ENCODE data around the gene TANGO6.

Gene TANGO6

DNA sequence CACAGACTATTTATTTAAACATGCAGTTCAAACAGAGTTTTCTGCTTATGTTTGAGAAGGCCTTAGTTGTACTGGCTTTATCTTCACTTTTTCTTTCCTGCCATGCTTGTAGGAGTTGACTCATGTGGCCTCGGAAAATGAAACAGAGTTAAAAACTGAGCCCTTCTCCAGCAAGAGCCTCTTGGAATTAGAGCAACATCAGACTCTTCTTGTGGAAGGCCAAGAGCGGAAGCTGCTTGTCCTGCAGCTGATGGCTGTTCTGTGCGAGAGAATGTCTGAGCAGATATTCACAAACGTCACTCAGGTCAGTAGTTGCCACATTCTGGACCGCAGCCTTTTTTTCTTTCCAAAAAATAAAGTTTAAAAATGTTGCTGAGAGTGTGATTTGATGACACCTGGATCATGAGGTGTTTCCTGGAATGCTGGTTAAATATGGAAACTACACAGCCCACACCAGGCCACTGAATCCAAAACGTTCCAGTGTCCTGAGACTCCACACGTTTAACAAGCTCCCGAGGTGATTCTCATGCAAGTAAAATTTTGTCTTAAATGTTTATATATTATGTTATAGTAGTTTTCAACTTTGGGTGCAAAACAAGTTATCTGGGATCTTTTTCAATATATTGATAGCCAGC lies 65.9 kb downstream of the TANGO6 start:
- DNase-seq (ENCODE audit: low read depth), result no peak

- DNase-seq (ENCODE audit: low read depth), result no peak
Observed at GRCh38 chr16:68910051-68910450, 66.7 kb downstream of the TANGO6 start.

DNA sequence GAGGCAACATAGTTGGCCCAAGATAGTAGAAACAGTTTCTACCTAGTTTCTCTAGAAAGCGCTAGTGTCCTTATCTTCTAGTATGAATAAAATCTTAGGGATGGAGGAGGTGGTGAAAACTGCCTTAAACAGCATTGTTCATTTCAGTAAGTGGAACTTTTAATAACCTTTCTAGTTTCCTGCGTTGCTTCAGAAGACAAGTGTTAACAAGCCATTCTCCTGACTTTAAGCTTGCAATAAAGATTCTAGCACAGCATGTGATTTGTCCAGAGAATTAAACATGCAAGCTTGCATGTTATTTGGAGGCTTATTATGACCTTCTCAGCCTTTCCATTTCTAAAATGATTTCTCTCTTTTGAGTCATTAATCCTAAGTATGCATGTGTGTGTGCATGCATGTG lies 72.3 kb downstream of the TANGO6 start:
- no peak for DNase-seq (ENCODE audit: low read depth)

- no peak for DNase-seq (ENCODE audit: low read depth)
Observed at GRCh38 chr16:68917541-68917940, 74.2 kb downstream of the TANGO6 start.

GRCh38 chr16:68920349-68920748 lies 77.0 kb downstream of the TANGO6 start:
- DNase-seq (ENCODE audit: low read depth), result no peak

DNA sequence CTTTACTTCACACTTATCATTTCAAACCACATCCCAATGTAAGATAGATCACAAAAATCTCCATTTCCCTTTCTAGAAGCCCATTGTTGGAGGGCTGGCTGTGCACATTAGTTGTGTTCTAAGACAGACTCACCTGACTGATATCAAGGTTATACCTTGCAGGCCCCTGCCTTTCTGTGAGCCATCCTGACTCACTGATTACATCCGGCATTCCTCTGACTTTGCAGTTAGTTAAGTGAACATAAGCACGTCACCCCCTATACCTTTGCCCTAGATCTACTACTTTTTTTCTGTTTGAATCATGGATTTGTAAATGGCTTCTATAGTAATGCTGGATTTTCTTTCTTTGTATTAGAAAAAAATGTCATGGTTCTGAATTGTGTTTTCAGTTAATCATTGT lies 78.3 kb downstream of the TANGO6 start:
- no peak for DNase-seq (ENCODE audit: low read depth)

GRCh38 chr16:68923116-68923515 lies 79.8 kb downstream of the TANGO6 start:
- DNase-seq (ENCODE audit: low read depth), result no peak

DNA sequence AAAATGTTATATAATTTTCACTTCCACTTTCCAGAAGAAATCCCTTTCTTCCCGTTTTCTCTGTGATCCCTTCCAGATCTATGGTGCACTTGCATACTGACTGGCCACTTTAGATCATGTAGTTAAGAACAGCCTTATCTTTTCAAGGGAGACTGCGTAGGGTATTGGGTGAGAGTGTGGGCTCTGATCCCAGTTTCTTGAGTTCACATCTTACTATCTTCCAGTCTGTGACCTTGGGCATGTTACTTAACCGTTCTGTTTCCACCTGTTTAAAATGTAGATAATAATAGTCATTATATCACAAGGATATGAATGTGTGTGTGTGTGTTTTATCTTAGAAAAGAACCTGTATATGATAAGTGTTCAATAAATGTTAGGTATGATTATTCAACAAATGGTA lies 83.7 kb downstream of the TANGO6 start:
- no peak for DNase-seq (ENCODE audit: low read depth)

- no peak for DNase-seq (ENCODE audit: low read depth)
Observed at GRCh38 chr16:68931196-68931595, 87.9 kb downstream of the TANGO6 start.

DNA sequence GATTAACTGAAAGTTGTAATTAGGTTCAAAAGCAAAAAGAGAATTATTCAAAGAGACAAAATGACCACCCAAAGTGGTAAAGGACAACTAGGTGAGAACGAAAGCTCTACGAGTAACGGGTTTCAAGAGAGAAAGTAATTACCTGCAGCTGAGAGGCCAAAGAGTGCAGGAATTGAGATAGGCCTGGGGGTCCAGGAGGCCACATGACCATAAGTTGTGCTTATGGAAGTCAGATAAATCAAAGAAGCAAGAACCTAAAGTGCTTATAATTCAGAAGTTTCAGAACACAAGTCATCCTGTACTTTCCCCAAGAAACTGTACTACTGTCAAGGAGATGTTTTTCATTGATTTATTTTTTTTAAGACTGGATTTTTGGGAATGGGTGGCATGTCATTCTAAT lies 91.1 kb downstream of the TANGO6 start:
- no peak for DNase-seq (ENCODE audit: low read depth)

DNA sequence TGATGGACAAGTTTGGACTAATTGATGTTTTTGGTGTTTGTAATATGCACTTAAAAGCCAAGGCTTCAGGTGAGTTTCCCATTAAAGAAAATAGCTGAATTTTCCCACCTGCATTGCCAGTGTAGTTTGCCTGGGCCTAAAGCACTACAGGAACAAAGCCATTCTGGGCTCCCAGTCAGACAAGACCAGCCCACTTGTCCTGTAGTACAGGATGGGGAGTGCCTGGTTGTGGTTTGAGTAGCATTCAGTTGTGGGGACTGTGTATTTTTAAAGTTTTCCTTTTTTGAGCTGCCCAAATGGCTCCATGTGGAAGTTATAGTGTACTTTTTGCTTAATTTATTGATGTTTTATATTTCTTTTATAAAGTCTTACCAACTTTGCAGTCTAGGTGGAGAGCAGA lies 91.7 kb downstream of the TANGO6 start:
- no peak for DNase-seq (ENCODE audit: low read depth)

DNA sequence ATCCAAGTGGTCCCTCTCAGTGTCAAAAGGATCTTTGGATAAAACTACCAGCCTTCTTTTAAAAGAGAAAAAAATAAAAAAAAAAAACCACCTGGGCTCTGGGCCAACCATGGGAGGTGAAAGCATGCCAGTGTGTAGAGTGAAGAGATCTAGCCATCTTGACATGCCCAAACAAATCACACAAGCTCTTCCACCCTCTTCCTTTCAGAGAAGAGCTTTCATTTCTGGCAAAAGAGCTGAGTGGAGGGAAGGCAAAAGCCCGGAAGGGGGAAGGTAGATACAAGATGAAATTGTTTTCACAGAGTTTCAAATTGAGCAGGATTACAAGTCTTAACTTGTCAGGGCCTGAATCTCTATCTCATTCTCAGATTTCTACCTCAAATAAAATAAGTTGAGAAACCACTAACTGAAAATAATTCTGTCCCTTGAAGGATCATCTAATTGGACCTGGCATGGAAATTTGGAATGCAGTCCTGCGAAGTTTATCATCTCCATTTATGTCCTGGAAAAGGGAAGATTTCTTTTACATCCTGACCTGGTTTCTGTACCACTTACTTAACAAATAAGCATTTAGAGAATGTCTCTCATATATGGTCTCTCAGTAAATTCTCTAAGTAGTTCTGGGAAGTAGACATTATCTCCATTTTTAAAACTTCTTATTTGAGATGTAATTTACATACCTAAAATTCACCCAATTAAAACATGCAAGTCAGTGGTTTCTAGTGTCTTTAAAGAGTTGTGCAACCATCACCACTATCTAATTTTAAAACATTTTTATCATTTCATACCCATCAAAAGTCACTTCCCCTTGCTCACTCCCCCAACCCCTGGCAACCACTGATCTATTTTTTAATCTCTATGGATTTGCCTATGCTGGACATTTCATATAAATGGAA lies 93.7 kb downstream of the TANGO6 start:
- no peak for DNase-seq (ENCODE audit: low read depth)

DNA sequence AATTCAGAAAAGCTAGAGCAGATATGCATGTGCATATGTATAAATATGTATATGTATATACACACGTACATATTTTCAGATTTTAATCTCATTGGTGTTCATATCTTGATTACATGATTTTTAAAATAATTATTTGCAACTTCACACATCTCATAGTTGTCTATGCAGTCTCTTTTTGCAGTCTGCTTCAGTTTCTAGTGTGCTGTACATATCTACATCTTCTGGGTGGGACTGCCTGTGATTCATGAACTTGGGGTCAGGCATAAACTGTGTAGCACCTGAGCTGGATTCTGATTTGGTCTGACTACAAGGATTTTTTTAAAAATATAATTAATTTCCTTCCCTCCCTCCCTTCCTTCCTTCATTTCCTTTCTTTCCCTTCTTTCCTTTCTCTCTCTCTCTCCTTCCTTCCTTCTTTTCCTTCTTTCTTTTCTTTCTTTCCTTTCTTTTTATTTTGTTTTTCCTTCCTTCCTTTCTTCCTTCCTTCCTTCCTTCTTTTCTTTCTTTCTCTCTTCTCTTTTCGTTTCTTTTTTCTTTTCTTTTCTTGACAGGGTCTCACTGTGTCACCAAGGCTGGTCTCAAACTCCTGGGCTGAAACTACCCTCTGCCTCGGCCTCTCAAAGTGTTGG lies 96.5 kb downstream of the TANGO6 start:
- DNase-seq (ENCODE audit: low read depth), result no peak

DNA sequence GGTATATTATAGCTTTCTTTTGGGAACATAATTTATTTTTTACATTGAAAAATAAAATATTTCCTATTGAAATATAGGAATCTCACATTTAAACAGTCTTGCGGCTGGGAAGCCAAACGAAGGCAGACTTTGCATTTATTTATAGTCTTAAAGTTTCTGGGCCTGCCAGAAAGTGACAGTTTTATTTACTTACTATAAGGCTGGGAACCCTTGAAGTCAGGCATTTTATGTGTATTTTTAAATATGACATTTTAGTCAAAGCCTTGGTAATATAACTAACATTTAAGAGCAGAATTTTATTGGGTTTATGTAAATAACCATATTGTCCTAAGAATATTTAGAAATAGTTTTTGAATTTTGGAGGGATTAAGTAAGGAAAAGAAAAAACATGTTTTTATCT lies 97.5 kb downstream of the TANGO6 start:
- DNase-seq (ENCODE audit: low read depth), result no peak

DNA sequence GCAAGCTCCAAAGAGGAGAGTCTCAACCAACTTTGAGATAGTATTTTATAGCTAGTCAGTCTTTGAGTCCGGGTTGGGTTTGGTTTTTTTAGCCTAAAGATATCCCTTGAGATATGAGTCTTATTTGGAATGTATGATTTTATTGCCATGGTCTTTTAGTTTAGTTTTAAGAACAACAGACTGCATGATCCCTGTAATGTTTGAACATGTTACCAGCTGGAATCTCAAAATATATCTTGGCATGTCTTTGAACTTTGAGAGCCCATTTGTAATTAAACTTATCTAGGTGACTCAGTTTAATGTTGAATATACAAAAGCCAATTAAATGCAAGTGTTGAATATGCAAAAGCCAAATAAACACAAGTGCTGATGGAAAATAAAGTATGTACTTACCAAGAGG lies 100.6 kb downstream of the TANGO6 start:
- no peak for DNase-seq (ENCODE audit: low read depth)

GRCh38 chr16:68948230-68948910 lies 105.0 kb downstream of the TANGO6 start:
- DNase-seq (ENCODE audit: low read depth), result no peak

- DNase-seq (ENCODE audit: low read depth), result no peak
Observed at GRCh38 chr16:68951991-68952877, 108.9 kb downstream of the TANGO6 start.

- DNase-seq (ENCODE audit: low read depth), result no peak
Observed at GRCh38 chr16:68954911-68955635, 111.7 kb downstream of the TANGO6 start.

GRCh38 chr16:68960910-68961309 lies 117.6 kb downstream of the TANGO6 start:
- no peak for DNase-seq (ENCODE audit: low read depth)

GRCh38 chr16:68961778-68962402 lies 118.6 kb downstream of the TANGO6 start:
- DNase-seq (ENCODE audit: low read depth), result no peak

Data from T follicular helper cell (primary cell).